Trophoblast cell (in vitro differentiated cells and primary cell): ENCODE results near the gene PLEKHA4.

ENCODE experiments used
- DNase-seq, 2 donors: peaks; one replicate each; pipeline ENCODE4 v3.0.0-alpha.2; 2016
- H2AFZ ChIP-seq: 2 replicates; pipeline ENCODE4 v1.6.1; 2013; ENCODE audit warnings: low read length, moderate library complexity, mild to moderate bottlenecking; ENCODE audit not compliant: insufficient read depth, poor library complexity
- H2AK5ac ChIP-seq: 2 replicates; pipeline ENCODE4 v1.6.1; 2013; ENCODE audit warnings: mild to moderate bottlenecking, low read length
- H2BK120ac ChIP-seq: 2 replicates; pipeline ENCODE4 v1.6.1; 2013; ENCODE audit warnings: low read length, mild to moderate bottlenecking, moderate library complexity; ENCODE audit not compliant: insufficient read depth, poor library complexity
- H2BK12ac ChIP-seq: 2 replicates; pipeline ENCODE4 v1.6.1; 2013; ENCODE audit warnings: mild to moderate bottlenecking, low read length, moderate library complexity
- H2BK5ac ChIP-seq: 2 replicates; pipeline ENCODE4 v1.6.1; 2013; ENCODE audit warnings: low read length, low read depth, moderate library complexity, mild to moderate bottlenecking; ENCODE audit not compliant: poor library complexity
- H3K14ac ChIP-seq: 2 replicates; pipeline ENCODE4 v1.6.1; 2013; ENCODE audit warnings: mild to moderate bottlenecking, low read length
- H3K18ac ChIP-seq: 2 replicates; pipeline ENCODE4 v1.6.1; 2013; ENCODE audit warnings: mild to moderate bottlenecking, low read length
- H3K23ac ChIP-seq: 2 replicates; pipeline ENCODE4 v1.6.1; 2013; ENCODE audit warnings: low read length
- H3K27ac ChIP-seq: 2 replicates; pipeline ENCODE4 v1.5.1; 2013; ENCODE audit warnings: low read depth, mild to moderate bottlenecking, inconsistent platforms, low read length, moderate library complexity
- H3K27me3 ChIP-seq: 2 replicates; pipeline ENCODE4 v1.6.1; 2013; ENCODE audit warnings: inconsistent platforms, mild to moderate bottlenecking, low read length, moderate library complexity; ENCODE audit not compliant: insufficient read depth
- H3K36me3 ChIP-seq, 2 experiments: 1 replicate in 1 of 2; 2 replicates in 1 of 2; pipeline ENCODE4 v1.6.1; 2013; ENCODE audit warnings: low read length in 2 of 2, mild to moderate bottlenecking in 2 of 2, moderate library complexity in 1 of 2; ENCODE audit not compliant: insufficient read depth in 2 of 2, control insufficient read depth in 1 of 2
- H3K4ac ChIP-seq: 2 replicates; pipeline ENCODE4 v1.6.1; 2013; ENCODE audit warnings: low read depth, mild to moderate bottlenecking, low read length, moderate library complexity
- H3K4me1 ChIP-seq, 2 experiments: 1 replicate in 1 of 2; 2 replicates in 1 of 2; pipeline ENCODE4 v1.6.1; 2013; ENCODE audit warnings: low read length in 2 of 2, mild to moderate bottlenecking in 2 of 2, moderate library complexity in 1 of 2; ENCODE audit not compliant: insufficient read depth in 2 of 2, control insufficient read depth in 1 of 2
- H3K4me2 ChIP-seq: 2 replicates; pipeline ENCODE4 v1.6.1; 2013; ENCODE audit warnings: inconsistent platforms, mild to moderate bottlenecking, low read length, moderate library complexity
- H3K4me3 ChIP-seq: 2 replicates; pipeline ENCODE4 v1.5.1; 2013; ENCODE audit warnings: mild to moderate bottlenecking, low read depth, low read length, inconsistent platforms
- H3K79me1 ChIP-seq: one replicate; pipeline ENCODE4 v1.6.1; 2013; ENCODE audit warnings: low read length
- H3K79me2 ChIP-seq: 2 replicates; pipeline ENCODE4 v1.6.1; 2013; ENCODE audit warnings: low read length, mild to moderate bottlenecking; ENCODE audit not compliant: control insufficient read depth, insufficient read depth, poor library complexity
- H3K9ac ChIP-seq: 2 replicates; pipeline ENCODE4 v1.6.1; 2013; ENCODE audit warnings: mild to moderate bottlenecking, low read length
- H3K9me3 ChIP-seq: 2 replicates; pipeline ENCODE4 v1.6.1; 2013; ENCODE audit warnings: low read depth, mild to moderate bottlenecking, control low read depth, inconsistent platforms, low read length; ENCODE audit not compliant: insufficient read depth
- H4K12ac ChIP-seq: 2 replicates; pipeline ENCODE4 v1.6.1; 2013; ENCODE audit warnings: low read depth, mild to moderate bottlenecking, low read length, moderate library complexity
- H4K8ac ChIP-seq: 2 replicates; pipeline ENCODE4 v1.6.1; 2013; ENCODE audit warnings: low read depth, mild to moderate bottlenecking, low read length, moderate library complexity
- H4K91ac ChIP-seq: one replicate; pipeline ENCODE4 v1.6.1; 2013; ENCODE audit warnings: low read depth, mild to moderate bottlenecking, low read length, moderate library complexity
- WGBS: extraction: QIAGEN DNeasy Blood & Tissue Kit; methylation state at CpG from one replicate; pipeline ENCODE4 v1.1.7; 2013; ENCODE audit warnings: missing lambda C conversion rate; ENCODE audit not compliant: insufficient read length, insufficient coverage; ENCODE audit errors: extremely low coverage; 5-methylcytosine and 5-hydroxymethylcytosine counted together

Gene PLEKHA4

GRCh38 chr19:48813123-48813913, 55.1 kb downstream of the PLEKHA4 start:
- H3K27ac ChIP-seq, result no peak overlapping the region
- no peak overlapping the region for H3K4ac ChIP-seq
- H3K79me2 ChIP-seq, result no peaks in the 10 kb centered on the region
- no peak overlapping the region for H3K4me2 ChIP-seq
- no peaks in the 10 kb centered on the region for H3K36me3 ChIP-seq
- H3K18ac ChIP-seq, result no peak overlapping the region
- DNase-seq, result peak in 1 of 2 donors; percentile 21
- no peak overlapping the region for H2BK12ac ChIP-seq
- H3K4me1 ChIP-seq, result peaks cover 0 to 8% of the 10 kb centered on the region in 2 experiments
- H4K8ac ChIP-seq, result no peak overlapping the region
- no CpG with 5 or more reads among the region's 21 CpGs for WGBS
- H3K14ac ChIP-seq, result no peak overlapping the region
- no peak overlapping the region for H2AFZ ChIP-seq
- no peak overlapping the region for H3K23ac ChIP-seq
- no peak overlapping the region for H4K12ac ChIP-seq
- no peak overlapping the region for H3K9ac ChIP-seq
- H3K79me1 ChIP-seq, result peaks cover 2% of the 10 kb centered on the region
- H2AK5ac ChIP-seq, result no peak overlapping the region
- no peak overlapping the region for H2BK5ac ChIP-seq
- no peak overlapping the region for H4K91ac ChIP-seq
- H3K4me3 ChIP-seq, result no peak overlapping the region
- no peak overlapping the region for H2BK120ac ChIP-seq
- H3K27me3 ChIP-seq, result no peaks in the 10 kb centered on the region
- H3K9me3 ChIP-seq, result no peaks in the 10 kb centered on the region

GRCh38 chr19:48812094-48812929, 56.1 kb downstream of the PLEKHA4 start:
- peak overlapping the region; percentile 32 for H4K8ac ChIP-seq
- peak in 1 of 2 donors; percentile 33 for DNase-seq
- no peak overlapping the region for H3K14ac ChIP-seq
- no peak overlapping the region for H3K27ac ChIP-seq
- H3K4me1 ChIP-seq, result peaks cover 0 to 12% of the 10 kb centered on the region in 2 experiments
- H2BK12ac ChIP-seq, result no peak overlapping the region
- H3K9me3 ChIP-seq, result no peaks in the 10 kb centered on the region
- H4K91ac ChIP-seq, result no peak overlapping the region
- no peak overlapping the region for H2BK120ac ChIP-seq
- H4K12ac ChIP-seq, result no peak overlapping the region
- no peak overlapping the region for H2BK5ac ChIP-seq
- peaks cover 0 to 4% of the 10 kb centered on the region in 2 experiments for H3K36me3 ChIP-seq
- H3K79me2 ChIP-seq, result no peaks in the 10 kb centered on the region
- no peak overlapping the region for H3K4ac ChIP-seq
- WGBS, result no CpG with 5 or more reads among the region's 39 CpGs
- no peaks in the 10 kb centered on the region for H3K27me3 ChIP-seq
- no peak overlapping the region for H2AK5ac ChIP-seq
- H3K4me2 ChIP-seq, result peak overlapping the region; percentile 80
- H2AFZ ChIP-seq, result no peak overlapping the region
- no peak overlapping the region for H3K4me3 ChIP-seq
- no peak overlapping the region for H3K9ac ChIP-seq
- no peak overlapping the region for H3K23ac ChIP-seq
- H3K79me1 ChIP-seq, result peaks cover 2% of the 10 kb centered on the region
- no peak overlapping the region for H3K18ac ChIP-seq

DNA sequence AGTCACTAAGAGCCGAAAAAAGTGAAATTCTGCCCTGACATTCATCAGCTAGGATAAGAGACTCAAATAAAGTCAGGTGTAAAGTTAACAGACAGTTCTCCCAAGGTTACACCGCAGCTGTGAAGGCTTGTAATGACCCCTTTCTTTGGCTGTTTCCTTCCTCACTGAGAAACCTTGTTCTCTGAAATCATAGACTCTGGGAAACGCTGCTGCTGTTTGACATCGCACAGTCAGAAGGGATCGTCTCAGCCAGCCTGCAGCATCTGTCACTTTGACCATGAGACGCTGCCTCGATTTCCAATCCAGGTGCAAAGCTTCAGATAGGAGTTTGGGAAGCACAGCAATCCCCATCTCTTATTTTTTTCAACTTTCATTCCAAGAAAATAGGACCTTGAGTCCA, 58.3 kb downstream of the PLEKHA4 start:
- no peak overlapping the region for H3K27ac ChIP-seq
- no peak overlapping the region for H4K12ac ChIP-seq
- no peak overlapping the region for H2AFZ ChIP-seq
- H3K4me2 ChIP-seq, result peak overlapping the region; percentile 59
- H3K9me3 ChIP-seq, result peaks cover 3% of the 10 kb centered on the region
- no peak overlapping the region for H3K4ac ChIP-seq
- no peak overlapping the region for H3K4me3 ChIP-seq
- peaks cover 0 to 12% of the 10 kb centered on the region in 2 experiments for H3K4me1 ChIP-seq
- H2BK5ac ChIP-seq, result no peak overlapping the region
- no peak overlapping the region for H2BK12ac ChIP-seq
- no peak overlapping the region for H4K8ac ChIP-seq
- no peak for DNase-seq
- H2AK5ac ChIP-seq, result no peak overlapping the region
- peaks cover 0 to 4% of the 10 kb centered on the region in 2 experiments for H3K36me3 ChIP-seq
- WGBS, result no CpG with 5 or more reads among the region's 7 CpGs
- H3K14ac ChIP-seq, result no peak overlapping the region
- H3K27me3 ChIP-seq, result no peaks in the 10 kb centered on the region
- H3K18ac ChIP-seq, result no peak overlapping the region
- no peak overlapping the region for H2BK120ac ChIP-seq
- H3K9ac ChIP-seq, result no peak overlapping the region
- no peak overlapping the region for H3K23ac ChIP-seq
- H3K79me2 ChIP-seq, result no peaks in the 10 kb centered on the region
- H4K91ac ChIP-seq, result no peak overlapping the region
- H3K79me1 ChIP-seq, result peaks cover 2% of the 10 kb centered on the region

DNA sequence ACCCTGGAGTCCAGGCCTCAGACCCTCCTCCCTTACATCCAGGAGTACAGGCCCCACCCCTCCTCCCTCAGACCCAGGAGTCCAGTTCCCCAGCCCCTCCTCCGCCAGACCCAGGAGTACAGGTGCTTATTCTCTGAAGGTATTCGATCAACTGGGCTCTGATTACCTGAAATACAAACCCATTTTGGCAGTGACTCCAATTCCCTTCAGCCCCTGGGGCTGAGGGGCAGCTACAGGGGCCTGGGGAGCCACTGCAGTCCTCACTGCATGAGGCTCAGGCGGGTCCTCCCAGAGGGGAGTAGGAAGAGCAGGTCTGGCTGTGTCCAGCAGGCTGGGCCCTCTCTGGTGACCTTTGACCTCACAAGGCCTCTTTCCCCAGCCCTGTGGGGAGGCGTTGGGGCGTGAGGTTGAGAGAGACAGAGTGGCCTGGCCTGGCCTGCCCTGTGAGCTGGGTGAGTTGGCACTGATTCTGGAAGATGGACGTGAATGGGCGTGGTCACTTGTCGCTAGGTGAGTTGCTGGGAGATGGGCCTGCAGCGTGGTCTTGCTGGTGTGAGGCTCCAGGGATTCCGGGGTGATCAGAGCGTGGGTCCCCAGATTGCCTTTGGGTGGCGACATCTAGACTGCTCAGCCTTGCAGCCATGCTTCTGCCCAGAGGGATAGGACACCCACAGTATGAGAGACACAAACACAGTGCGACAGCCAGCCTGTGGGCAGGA, 60.7 kb downstream of the PLEKHA4 start:
- H2BK120ac ChIP-seq, result no peak overlapping the region
- no peak overlapping the region for H3K4ac ChIP-seq
- no peak overlapping the region for H2BK12ac ChIP-seq
- no peak overlapping the region for H3K4me3 ChIP-seq
- WGBS, result no CpG with 5 or more reads among the region's 13 CpGs
- peaks cover 2% of the 10 kb centered on the region for H3K79me1 ChIP-seq
- H2AK5ac ChIP-seq, result no peak overlapping the region
- no peak overlapping the region for H2BK5ac ChIP-seq
- H3K27ac ChIP-seq, result no peak overlapping the region
- no peak overlapping the region for H3K4me2 ChIP-seq
- H4K12ac ChIP-seq, result no peak overlapping the region
- no peak for DNase-seq
- H3K9me3 ChIP-seq, result peaks cover 3% of the 10 kb centered on the region
- H2AFZ ChIP-seq, result no peak overlapping the region
- H3K18ac ChIP-seq, result no peak overlapping the region
- H3K79me2 ChIP-seq, result no peaks in the 10 kb centered on the region
- no peak overlapping the region for H3K9ac ChIP-seq
- no peak overlapping the region for H3K23ac ChIP-seq
- H4K8ac ChIP-seq, result no peak overlapping the region
- no peaks in the 10 kb centered on the region for H3K27me3 ChIP-seq
- H3K4me1 ChIP-seq, result peaks cover 0 to 12% of the 10 kb centered on the region in 2 experiments
- H3K14ac ChIP-seq, result no peak overlapping the region
- peaks cover 0 to 4% of the 10 kb centered on the region in 2 experiments for H3K36me3 ChIP-seq
- H4K91ac ChIP-seq, result no peak overlapping the region
